GM18498 (cell line): ENCODE results near the gene KLHL36.
"Not testable (repeated sequence)": the region's sequence is repeated elsewhere in the genome, so short reads cannot be mapped to it uniquely, and the experiment has no call there.

Source experiments
- ATAC-seq: cut with Tn5 transposase; IDR thresholded peaks from one replicate; pipeline ENCODE4 v1.9.1; 2021; ENCODE audit warnings: mild to moderate bottlenecking, moderate library complexity; ENCODE audit not compliant: unreplicated experiment

The KLHL36 gene

GRCh38 chr16:84614968-84615813 is 33.1 kb upstream of the KLHL36 start:
- ATAC-seq: no peak

- ATAC-seq: no peak
Observed at GRCh38 chr16:84616515-84616914, 31.8 kb upstream of the KLHL36 start.

- ATAC-seq: peak; percentile 27
Observed at GRCh38 chr16:84617041-84617790, 31.1 kb upstream of the KLHL36 start.

GRCh38 chr16:84617791-84618580 is 30.3 kb upstream of the KLHL36 start, which contains the start of gene COTL1:
Gene COTL1 (minus strand): TSS chr16:84618078. CDS start chr16:84617914, 164 bp downstream.
- peak; percentile 86 for ATAC-seq

- no peak for ATAC-seq
Observed at GRCh38 chr16:84618581-84619460, 29.5 kb upstream of the KLHL36 start.

GRCh38 chr16:84620913-84621312 is 27.4 kb upstream of the KLHL36 start:
- not testable (repeated sequence) for ATAC-seq

- no peak for ATAC-seq
Observed at GRCh38 chr16:84625556-84625955, 22.8 kb upstream of the KLHL36 start.

GRCh38 chr16:84628226-84628731 is 20.0 kb upstream of the KLHL36 start:
- no peak for ATAC-seq

- no peak for ATAC-seq
Observed at GRCh38 chr16:84629580-84629979, 18.7 kb upstream of the KLHL36 start.

GRCh38 chr16:84630009-84630408 is 18.3 kb upstream of the KLHL36 start:
- ATAC-seq: no peak

GRCh38 chr16:84630446-84631152 is 17.7 kb upstream of the KLHL36 start:
- no peak for ATAC-seq

- ATAC-seq: no peak
Observed at GRCh38 chr16:84631153-84631466, 17.2 kb upstream of the KLHL36 start.

- ATAC-seq: no peak
Observed at GRCh38 chr16:84631886-84632285, 16.4 kb upstream of the KLHL36 start.

- not testable (repeated sequence) for ATAC-seq
Observed at GRCh38 chr16:84632862-84633261, 15.4 kb upstream of the KLHL36 start.

- ATAC-seq: no peak
Observed at GRCh38 chr16:84633622-84634021, 14.7 kb upstream of the KLHL36 start.

- no peak for ATAC-seq
Observed at GRCh38 chr16:84635702-84636101, 12.6 kb upstream of the KLHL36 start.

- no peak for ATAC-seq
Observed at GRCh38 chr16:84637709-84638108, 10.6 kb upstream of the KLHL36 start.

GRCh38 chr16:84638231-84638806 is 10.0 kb upstream of the KLHL36 start:
- no peak for ATAC-seq

- no peak for ATAC-seq
Observed at GRCh38 chr16:84640145-84640544, 8.2 kb upstream of the KLHL36 start.
